GM20431 (cell line): ENCODE results near the gene MAGI1.

ENCODE experiments used
- in situ Hi-C: fragments of 300-500 bp; cut with MseI, MboI; formaldehyde crosslinking; loops from one replicate; pipeline ENCODE4 v1.15.0; 2020; ENCODE audit warnings: low sequenced_read_pairs; ENCODE audit not compliant: unreplicated experiment

MAGI1 gene

DNA sequence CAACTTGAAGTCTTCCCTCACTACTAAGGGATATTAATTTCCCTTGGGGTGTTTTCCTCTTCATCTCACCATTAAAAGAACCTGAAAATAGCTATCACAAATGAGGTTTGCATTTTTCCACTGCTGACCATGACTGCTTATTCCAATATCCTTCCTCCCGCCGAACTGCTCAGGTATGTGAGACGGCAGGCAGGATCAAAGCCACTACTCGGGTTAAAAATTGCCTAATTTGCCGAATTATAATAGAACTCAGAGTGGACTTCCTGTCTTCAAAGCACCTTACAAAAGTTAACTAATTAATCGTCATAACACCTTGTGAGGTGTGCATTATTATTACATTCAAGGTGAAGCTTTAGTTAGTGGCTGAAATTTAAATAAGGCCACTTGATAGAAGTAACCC is 695.7 kb downstream of the MAGI1 start:
- in situ Hi-C loops: no loop called here

DNA sequence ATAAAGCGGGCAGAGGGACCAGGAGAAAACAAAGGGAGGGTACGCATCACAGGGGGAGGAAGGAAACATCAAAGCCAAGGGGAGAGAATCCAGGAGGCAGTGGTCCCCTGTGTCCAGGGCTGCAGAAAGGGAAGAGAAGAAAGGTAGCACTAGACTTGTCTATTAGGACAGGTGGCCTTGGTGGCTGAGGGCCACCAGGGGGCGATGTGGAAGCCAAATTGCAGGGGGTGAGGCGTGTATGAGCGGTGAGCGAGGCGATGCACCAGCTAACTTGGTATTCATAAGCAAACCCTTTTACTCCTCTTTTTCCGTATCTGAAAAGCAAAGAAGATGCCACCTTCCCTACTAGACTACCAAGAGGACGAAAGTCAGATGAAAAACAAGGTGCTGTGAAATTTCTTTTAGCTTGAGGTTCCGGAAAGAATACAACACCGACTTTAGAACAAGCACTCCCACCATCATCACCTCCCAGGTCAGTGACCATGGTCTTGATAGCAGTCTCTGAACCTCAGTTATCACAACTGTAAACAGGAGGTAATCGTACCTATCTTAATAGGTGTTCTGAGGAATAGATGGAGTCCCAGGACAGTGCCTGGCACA is 696.5 kb downstream of the MAGI1 start:
- in situ Hi-C loops: no loop called here

DNA sequence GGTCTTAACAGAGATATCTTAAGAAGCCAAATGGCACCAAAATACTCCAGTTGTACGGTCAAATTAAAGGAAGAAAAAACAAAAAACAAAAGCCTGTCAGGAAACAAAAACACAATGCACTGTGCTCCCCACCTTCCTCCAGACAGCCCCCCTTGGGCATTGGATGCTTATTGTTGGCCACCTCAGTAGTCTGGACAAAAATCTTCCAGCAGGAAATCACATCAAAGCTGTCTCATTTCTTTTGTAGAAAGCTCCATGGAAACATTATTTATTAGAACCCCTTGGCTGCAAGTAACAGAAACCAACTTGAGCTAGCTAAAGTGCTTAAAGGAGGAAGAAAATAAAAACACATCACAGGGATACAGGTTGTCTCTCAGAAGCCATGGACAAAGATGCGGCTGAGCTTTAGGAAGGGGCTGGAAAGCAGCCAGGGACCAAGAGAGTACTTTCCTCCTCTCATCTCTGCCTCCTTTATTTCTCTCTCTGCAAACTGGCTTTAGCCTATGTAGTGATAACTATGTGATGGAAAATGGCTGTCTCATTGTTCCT is 699.5 kb downstream of the MAGI1 start:
- in situ Hi-C loops: no loop called here

DNA sequence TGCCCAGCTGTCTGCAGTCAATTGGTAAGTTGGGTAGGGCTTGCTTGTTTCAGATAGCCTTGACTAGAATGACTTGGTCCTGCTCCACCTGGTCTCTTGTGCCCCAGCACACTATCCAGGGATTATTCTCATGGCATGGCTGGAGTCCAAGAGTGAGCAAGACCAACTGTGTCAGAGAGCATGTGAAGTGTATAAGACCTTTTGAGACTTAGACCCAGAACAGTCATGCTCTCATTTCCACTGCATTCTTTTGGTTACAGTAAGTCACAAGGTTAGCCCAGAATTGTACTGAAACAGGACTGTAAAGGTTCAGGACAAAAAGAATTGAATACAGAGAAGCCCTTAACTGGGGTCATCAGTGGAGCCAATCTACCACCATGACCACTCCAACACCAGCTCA is 700.1 kb downstream of the MAGI1 start:
- in situ Hi-C loops: no loop called here

DNA sequence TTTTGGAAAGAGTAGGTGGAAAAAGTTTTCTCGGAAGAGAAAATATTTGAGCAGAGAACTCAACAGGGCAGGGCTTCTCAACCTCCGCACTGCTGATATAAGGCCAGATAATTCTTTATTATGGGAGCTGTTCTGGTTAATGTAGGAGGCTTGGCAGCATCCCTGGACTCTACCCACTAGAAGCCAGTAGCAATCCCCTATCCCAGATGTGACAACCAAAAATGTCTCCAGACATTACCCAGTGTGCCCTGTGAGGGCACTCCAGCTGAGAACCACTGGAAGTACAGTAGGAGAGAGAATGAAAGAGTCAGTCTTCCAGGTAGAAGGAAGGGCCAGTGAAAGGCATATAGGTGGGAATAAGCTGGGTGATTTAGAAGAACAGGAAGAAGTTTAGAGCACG is 703.1 kb downstream of the MAGI1 start:
- in situ Hi-C loops: no loop called here

DNA sequence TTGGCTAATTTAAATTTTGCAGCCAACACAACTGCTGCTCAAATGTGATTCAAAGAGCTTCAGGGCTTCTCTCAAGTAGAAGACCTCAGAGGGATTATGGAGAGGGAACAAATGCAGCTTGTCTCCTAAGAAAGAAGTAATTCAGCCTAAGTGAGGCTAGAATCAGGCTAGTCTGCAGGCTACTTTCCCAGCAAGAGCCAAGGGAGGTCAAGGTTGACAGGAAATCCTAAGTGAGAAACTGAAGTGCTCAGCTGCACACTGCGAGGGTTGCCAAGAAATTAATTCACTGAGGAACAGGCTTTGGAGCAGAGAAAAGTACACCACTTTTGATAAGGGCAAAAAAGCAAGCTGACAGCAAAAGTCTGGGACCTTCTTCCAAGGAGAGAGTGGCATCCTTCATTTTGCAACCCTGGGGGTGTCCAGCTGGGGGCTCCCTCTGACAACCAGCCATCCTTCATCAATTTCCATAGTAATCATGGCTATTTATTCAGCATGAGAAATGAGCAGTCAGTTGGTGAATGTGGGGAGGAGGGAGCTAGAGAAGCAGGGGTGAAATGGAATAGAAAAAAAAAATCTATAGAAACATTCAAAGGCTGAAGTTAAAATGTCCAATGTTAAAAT is 704.6 kb downstream of the MAGI1 start:
- in situ Hi-C loops: no loop called here

DNA sequence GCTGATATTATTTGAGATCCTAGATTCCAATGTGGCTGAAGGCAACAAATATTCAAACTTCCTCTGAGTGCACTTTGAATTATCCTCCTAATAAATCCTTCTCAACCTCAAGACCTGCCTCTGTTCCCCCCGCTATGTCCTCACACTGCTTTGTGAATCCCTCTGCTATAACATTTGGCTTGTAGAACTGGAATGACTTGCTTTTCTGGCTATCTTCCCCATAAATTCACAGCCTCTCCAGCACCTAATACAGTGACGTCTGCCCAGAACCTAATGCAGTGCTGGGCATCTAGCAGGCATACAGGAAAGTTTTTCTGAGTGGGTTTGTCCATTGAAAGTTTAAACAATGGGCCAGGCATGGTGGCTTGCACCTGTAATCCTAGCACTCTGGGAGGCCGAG is 707.0 kb downstream of the MAGI1 start:
- in situ Hi-C loops: no loop called here

DNA sequence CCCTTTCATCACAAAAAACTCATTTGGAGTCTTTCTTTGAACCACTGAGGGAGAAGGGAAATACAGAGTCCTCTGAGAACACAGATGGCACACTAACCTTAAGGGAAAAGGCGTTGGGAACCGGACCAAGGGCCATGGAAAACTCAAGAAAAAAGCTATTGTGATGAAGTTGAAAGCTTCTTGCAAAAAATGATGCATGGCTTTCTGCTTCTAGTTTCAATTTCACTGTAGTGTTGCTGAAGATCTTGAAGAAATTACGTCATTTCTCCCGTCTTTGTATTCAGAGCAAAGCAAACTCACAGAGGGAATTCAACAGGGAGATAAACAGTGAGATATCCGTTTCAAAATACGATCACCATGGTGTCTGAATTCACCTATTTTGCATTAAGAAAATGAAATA is 708.6 kb downstream of the MAGI1 start:
- in situ Hi-C loops: no loop called here

DNA sequence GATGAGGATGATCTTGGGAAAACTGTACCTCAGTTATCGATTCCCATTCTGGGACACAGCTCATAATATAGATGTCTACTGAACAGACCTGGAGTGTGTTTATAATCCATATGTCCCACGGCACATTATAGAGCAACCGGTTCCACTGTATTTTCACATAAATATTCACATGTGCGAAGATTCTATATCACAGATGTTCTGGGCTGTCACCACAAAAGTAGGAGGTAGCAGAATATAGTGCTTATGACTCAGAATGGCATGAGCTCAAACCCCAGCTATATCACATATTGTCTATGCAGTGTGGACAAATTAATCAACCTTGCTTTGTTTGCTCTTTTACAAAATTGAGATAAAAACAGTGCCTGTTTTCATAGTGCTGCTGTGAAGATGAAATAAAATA is 710.6 kb downstream of the MAGI1 start:
- in situ Hi-C loops: no loop called here

DNA sequence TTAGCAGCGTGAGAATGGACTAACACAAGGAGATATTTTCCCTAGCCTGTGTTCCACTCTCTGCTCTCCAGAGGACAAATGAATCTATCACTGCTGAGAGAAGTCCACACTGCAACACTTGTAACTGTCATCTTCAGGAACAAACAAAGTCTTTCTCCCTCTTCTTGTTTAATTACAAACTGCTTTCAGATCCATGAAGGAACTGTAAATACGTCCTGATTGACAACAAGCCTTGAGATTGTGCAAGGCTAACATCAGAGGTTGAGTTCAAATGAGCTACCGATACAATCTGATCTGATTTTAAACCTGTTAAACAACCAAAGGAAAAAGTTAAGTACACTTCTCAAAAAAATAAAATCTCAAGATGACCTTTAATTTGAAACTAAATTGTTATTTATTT is 712.1 kb downstream of the MAGI1 start:
- in situ Hi-C loops: no loop called here

DNA sequence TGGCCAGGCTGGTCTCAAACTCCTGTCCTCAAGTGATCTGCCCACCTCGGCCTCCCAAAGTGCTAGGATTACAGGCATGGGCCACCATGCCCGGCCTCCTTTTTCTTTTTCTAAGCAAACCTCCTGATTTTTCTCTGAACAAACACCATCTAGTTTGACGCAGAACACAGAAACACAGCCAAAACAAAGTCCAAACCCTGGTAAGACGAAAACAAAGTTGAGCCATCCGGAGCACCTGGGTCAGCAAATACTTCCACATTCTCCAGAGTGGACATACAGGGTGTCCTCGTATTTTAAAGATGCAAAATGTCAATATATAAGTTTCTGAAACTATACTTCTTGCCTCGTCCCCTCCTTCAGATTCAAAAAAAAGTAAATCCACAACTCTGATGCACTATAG is 715.8 kb downstream of the MAGI1 start:
- in situ Hi-C loops: no loop called here

DNA sequence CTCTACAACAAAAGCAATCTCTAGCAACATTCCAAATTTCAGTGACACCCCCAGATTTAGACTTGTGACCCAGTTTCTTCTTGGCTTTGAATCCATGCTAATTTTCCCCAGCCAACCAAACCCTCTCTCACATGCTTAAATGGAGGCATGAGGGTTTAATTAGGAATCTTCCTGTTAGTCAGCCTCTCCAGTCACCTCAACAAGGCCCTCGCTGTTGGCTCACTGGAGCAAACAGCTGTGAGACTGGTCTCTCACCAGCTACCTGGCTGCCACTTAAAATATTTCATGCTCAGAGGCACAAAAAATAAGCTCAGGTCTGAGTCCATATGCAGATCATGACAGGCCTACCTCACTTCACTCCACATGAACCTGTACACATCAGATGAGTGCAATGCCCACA is 720.5 kb downstream of the MAGI1 start:
- in situ Hi-C loops: no loop called here

DNA sequence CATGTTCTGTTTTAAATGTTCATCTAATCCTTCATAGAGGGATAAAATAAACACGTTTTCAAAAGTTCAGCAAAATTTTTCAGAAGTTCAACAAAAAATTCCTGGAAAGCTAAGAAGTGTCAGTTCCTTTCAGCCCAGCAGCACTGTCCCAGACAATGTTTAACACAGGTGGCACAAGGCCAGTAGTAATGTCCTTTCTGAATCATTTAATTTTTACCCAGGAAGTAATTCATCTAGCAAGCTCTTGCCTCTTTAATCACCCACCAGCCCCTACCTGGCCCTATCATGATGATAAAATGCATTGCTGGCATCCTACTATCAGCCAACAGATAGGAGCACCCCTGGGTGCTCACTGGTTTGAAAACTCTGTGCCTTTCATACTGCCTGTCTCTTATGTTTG is 723.8 kb downstream of the MAGI1 start:
- in situ Hi-C loops: no loop called here

DNA sequence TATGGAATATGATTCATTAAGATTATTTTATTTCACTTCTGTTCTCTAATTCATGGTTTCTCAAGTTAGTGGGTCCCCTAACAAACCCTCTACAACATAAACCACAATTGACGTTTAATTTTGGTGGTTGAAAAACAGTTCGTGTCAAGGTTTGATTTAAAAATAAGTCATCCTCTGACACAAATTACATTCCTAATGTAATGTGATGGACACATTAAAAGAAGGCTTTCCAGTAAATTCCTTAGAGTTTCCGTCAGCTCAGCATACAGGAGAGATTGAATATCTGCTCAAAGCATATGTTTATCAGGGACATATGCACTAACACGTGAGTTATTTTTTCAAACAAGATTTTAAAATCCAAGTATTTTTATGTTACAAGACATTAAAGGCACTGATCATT is 724.4 kb downstream of the MAGI1 start:
- in situ Hi-C loops: no loop called here

DNA sequence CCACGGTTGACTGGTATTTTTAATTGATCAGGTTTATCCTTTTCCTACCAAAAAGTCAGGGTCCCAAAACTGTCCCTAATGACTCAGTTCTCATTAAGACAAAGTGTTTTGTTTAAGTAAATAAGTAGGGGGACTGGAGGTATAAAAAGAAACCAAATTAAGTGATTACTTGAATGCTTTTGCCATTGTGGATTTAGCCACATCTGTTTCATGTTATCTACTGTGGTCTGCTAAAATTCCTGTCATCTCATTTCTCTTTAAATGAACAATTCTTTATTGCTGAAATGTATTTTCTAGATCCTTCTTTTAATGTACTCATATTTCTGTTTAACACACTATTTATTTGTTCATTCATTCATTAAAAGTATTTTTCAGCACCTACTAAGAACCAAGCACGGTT is 725.1 kb downstream of the MAGI1 start:
- in situ Hi-C loops: no loop called here

DNA sequence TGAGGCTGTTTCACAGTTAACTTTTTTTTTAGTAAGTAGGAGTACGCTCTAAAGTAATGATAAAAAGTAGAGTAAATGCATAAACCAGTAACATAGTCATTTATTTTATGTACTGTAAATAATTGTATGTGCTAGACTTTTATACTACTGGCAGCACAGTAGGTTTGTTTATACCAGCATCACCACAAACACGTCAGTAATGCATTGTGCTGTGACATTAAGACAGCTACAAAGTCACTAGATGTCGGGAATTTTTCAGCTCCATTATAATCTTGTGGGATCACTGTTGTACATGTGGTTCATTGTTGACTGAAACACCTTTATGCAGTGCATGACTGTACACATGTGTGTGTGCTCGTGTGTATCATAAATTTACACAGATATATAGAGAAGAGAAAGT is 732.9 kb downstream of the MAGI1 start:
- in situ Hi-C loops: no loop called here
